ENCODE data around the gene GALNT17.

Gene GALNT17

DNA sequence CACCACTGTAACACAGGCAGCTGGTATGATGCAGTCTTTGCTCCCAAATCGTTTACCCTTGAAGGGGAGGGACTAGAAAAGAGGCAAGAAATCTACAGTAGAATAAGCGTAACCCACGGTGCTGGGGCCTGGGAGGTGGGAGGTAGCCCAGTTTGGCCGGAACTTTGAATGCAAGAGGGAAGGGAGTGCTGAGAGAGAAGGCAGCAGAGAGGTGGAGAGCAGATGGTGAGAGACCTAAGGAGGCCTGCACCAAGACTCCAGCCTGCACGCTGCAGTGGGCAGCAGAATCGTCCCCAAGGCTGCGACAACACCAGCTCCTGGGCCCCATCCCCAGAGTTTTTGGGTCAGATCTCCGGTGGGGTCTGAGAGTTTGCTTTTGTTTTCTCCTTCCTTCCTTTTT lies 547.5 kb downstream of the GALNT17 start:
- no peak for TF ChIP-seq CTCF (IDR thresholded peaks at IDR 0.05)

DNA sequence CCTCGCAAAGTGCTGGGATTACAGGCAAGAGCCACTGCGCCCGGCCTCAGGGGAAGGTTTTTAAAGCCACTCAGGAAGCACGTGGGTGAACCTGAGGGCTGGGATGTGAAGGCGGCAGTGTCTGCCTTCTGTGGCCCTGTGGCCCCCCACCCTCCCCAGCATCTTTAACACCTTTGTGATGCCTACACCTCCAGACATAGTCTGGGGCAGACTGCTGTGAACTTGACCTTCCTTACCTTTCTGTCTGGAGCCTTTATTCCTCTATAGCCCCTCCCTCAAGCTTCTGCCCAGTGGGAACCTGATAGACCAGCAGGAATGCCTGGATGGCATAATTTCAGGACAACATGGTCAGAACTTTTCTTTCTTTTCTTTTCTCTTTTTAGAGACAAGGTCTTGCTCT lies 550.2 kb downstream of the GALNT17 start:
- no peak for TF ChIP-seq CTCF (IDR thresholded peaks at IDR 0.05)

DNA sequence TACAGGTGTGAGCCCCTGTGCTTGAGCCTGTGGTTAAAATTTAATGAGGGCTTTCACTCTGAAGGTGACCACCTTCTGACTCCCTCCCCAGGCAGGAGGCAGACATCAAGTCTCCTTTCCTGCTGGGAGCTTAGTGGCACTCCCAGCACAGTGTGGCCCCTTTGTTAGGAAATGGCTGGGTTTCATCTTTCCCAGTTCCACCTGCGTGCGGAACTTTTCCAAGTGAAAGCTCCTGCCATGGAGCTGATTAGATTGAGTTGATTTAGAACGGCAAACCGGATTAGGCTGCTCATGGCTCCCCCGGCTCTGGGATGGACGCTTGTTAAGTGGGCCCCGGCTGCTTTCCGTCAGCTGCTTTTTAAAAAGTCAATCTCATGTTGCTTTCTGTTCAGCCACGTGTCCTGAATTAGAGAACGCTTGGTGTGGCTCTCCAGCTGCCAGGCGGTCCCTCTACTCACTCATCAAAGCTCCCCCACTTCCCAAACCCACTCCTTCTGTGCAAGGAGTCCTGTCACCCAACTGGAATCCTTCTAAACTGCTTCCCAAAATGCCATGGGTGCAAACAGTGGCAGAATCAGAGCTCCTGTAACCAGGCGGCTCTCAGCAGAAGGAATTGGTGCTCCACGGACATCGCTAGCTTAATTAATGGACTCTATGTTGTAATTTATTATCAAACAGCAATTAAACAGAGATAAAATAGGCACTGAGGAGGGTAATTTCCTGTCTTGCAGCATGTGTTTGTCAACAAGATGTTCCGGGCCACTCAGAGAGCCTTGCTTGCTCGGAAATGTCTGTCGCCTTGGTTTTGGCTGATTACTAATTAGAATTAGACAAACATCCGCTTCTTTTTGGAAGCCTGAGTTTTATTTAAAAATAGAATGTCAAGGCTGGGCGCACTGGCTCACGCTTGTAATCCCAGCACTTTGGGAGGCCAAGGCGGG lies 551.2 kb downstream of the GALNT17 start:
- no peak for TF ChIP-seq CTCF (IDR thresholded peaks at IDR 0.05)

DNA sequence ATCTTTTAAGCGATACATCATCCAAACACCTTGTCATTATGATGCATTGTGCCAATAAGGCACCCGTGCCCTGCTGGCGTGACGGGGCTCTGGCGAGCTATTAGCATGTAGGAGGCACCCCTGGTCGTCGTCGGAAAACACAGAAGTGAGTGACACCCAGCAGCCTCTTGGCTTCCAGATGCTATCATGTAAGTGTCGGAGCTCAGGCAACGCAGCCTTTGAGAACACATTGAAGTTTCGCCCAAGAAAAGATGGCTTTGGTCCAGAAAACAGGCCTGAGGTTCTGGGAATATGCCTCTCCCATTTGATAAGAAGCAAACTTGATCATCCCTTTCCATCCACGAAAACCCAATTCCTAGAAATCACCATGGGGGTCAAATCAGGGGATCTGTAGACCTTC lies 555.3 kb downstream of the GALNT17 start:
- TF ChIP-seq CTCF (IDR thresholded peaks at IDR 0.05), result no peak

DNA sequence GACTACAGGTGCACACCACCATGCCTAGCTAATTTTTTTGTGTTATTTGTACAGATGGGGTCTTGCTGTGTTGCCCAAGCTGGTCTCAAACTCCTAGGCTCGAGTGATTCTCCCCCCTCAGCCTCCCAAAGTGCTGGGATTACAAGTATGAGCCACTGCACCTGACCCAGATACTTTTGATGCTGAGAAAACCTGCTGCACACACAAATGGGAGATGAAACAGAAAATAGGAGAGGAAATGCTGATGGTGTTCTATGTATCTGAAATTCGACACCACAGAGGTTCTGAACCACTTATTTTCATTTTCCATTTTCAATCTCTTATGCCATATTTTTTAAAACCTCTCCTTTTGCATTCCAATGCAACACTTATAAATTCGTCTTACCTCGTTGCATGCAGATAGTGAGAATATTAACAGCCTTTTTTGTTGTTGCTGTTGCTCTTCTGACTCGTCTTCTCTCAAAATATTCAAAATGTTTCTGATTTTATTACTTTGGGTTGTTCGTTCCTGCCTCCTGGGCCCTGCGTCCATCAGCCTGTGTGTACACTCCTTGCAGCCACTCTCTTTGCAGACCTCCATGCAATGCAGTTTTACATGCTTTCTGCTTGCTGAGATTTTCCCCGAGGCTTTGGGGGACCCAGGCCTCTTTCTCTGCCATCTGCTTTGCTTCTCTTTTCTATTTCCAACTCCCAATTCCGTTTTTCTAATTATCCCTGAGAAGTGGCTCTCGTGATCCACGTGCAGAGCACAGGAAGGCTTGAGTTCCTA lies 556.1 kb downstream of the GALNT17 start:
- no peak for TF ChIP-seq CTCF (IDR thresholded peaks at IDR 0.05)

DNA sequence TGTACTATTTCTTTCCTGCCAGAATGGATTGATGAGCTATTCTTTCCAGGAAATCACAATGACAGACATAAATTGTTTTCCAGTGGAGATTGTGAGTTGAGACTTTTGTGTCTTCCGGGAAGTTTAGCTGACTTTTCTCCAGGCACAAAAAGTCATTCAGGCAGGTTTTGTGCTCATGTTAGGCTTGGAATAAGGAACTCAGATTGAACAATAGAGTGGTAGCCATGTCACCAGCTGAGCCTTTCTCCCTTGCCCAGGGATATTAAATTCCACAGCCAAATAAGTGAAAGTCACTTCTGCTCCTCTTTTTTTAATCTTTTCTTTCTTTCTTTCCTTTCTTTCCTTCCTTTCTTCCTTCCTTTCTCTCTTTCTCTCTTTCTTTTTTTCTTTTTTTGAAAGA lies 559.6 kb downstream of the GALNT17 start:
- TF ChIP-seq CTCF (IDR thresholded peaks at IDR 0.05), result no peak

GRCh38 chr7:71694665-71695064 lies 562.7 kb downstream of the GALNT17 start:
- no peak for TF ChIP-seq CTCF (IDR thresholded peaks at IDR 0.05)
